Daoy (cell line): ENCODE results near the gene ARAP1. TPM values are rescaled to one million over a fixed set of nuclear protein-coding genes. Genes with fewer than 3 reads are reported as not detected.

Experiments
- DNase-seq: peaks from one replicate; pipeline ENCODE4 v3.0.0-alpha.2; 2015; ENCODE audit warnings: low read depth
- total RNA-seq: library from RNA; depleted of rRNA; stranded (reverse); fragments of >200 nt; shearing (Covaris generic); gene quantifications from 2 replicates; pipeline ENCODE4 v1.2.3, GENCODE V29; 2014

Gene ARAP1
- total RNA-seq, 1 experiment from 2014 or later, result 55.7 TPM

DNA sequence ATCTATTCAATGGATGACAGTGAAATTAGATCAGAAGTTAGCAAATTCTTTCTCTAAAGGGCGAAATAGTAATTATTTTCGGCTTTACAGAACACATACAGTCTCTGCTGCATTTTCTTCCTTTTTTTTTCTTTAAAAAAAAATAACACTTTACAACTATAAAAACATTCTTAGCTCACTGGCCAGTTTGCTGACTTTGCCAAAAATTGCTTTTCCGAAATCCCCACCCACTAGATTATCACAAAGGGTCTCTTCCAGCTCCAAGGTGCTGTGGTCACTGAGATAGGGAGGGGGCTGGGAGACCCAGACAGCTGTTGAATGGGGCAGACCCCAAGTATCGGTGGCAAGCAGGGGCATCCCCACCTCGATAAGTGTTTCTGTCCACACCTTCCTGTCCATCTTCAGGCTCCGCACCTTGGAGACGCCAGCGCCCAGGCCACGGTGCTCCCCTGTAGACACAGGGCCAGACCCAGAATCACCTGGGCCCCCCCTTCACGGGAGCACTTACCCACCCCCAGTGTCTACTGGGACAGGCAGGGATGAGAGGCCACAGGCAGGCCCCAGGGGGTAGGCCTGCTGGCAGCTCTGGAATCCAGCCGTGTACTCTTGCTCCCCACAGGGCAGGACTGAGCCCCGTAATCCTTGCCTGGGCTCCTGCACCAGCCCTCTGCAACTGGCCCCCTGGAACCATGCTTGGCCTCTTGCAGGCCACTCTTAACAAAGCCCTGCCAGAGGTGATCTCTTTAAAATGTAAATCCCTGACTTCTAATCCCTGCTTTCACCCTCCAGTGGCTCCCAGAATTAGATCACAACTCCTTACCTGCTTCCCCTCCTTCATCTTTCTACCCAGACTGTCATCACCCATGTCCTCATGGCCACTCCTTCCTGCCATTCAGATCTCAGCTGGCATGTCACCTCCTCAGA lies 46.5 kb downstream of the ARAP1 start:
- DNase-seq, result no peak

DNA sequence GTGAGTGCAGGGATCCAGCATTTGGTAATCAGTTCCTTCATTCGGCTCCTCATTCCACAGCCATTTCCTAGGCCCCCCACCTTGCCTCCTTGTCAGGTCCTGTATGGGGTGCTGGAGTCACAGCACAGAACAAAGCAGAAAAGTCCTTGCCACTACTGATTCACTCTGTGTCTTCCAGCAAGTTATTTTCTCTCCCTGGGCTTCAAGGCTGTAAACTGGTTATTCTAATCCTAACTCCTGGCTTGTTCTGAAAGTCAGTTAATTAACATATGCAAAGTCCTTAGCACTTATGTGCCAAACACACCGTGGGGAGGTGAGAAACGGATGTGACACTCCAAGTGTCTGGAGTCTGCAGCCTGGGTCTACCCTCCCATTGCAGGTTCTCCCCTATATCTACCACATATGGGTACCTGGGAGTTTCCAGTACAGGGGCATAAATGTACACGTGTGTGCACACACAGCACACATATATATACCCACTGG lies 47.4 kb downstream of the ARAP1 start:
- no peak for DNase-seq

DNA sequence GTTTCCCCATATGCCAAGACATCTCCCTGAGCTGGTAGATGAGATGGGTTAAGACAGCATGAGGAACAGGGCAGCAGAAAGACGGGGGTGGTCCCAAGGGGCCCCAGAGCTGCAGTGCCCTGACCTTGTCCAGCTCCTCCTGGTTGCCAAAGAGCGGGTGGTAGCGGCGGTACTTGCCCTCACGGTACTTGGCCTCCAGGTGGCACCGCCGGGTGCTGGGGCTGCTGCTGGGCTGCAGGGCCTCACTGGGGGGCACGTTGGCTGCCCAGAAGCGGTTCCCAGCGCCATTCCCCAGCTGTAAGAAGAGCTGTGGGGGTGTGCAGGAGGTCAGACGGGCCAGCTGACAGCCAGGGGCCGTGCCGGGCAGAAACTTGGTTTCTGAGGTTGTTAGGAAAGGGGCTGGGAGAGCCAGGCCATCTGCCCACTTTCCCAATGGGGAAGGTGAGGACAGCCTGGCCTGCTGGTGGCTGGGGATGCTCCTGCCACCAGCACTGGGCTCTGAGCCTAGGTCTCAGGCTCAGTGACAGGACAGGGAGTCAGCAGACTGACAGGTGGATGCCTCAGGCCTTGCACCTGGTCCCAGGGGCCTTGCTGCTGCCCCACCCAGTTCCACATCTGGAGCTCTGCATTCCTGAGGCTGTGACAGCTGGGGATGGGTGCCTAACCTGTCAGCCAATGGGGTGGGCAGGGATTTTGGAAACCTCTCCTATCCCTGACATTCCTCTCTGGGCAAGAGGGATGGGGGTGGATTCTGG lies 48.0 kb downstream of the ARAP1 start:
- DNase-seq, result no peak

DNA sequence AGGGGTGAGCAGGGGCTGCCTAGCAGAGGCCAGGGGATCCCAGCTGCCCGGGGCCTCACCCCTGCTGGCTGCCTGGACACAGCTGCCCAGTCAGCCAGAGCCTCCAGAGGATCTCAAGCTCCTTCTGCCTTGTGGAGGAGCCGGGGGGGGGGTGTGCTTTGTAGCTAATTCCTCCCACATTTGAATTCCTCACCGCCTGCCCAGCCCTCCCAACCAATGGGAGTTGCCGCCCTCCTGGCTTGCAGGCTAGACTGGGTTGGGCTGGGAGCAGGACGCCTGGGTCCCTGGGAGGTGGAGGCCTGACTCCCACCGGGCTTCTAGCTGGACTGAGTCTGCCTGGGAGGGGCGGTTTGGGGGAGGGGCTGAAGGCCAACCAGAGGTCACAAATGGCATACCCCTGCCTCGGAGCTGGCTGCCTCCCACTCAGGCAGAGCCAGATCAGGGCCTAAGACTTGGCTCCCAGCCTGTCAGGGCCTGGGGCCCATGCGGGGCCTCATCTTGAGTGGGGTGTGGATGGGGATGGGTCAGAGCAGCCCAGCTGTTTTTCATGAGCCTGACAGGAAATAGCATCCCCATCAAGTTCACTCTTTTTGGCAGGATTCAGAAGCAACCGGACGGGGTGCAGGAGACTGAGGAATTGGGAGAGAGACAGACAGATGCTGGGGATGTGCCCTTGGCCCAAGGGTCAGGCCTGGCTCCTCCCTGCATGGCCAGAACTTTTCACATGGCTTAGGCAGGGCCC lies 48.8 kb downstream of the ARAP1 start:
- DNase-seq, result no peak

DNA sequence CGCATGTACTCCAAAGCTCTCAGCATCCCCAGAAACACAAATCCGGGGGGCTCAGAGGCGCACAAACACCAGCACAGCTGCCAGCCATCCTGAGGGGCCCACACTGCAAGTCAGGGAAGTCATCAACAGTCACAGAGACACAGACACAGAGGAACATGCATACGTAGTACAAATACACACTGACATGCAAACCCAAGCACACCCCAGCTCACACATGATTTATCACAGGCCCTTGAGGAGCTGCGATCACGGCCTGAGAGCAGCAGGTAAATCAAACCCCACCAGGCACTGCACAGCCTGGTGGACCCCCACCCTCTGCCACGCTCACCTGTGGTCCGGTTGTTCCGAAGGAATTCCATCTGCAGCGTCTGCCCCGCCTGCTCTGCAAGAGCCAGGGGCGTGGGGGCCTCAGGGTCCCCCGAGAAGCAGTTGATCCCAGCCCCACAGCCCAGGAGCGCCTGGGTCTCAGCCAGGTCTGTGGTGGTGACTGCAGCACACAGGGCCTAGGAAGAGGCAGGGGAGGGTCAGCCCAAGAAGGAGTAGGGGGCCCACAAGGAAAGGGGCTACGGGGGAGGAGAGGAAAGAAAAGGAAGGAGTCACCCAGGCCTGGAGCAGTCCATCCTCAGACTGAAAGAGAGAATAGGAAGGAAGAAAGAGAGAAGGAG lies 49.5 kb downstream of the ARAP1 start:
- DNase-seq, result no peak

DNA sequence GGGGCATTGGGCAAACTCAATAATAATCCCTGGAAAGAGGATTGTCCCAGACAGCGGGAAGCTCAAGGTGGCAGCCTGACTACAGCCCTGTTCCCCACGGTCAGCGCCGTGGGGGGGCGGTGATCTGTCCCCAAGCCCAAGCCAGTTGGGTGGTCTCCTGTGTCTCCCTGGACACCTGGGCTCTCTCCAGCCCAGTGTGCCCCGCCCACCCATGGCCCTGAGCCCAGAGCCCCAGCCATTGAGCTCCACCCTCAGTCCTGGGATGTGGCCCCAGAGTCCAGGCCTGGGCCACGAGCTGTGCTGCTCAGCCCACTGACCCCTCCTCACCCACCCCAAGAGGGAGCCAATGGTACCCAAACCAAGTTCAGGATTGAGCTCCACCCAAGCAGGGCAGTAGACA lies 50.1 kb downstream of the ARAP1 start:
- no peak for DNase-seq

DNA sequence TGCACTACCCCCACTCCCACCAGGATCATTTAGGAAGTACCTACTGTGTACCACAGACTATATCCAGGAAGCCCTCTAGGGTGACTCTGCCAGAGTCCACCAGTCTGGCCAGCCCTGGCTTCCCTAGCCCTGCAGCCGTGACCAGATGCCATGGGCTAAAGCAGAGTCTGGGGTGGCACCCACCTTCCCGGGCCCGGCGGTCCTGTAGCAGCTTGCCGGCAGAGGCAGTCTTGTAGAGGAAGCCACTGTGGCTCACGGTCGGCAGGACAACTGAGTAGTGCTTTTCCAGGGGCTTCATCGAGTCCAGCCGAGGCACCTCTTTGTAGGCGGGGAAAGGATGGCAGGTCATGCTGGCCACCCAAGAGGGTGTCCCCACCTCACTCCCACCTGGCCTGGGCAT lies 50.7 kb downstream of the ARAP1 start:
- no peak for DNase-seq

DNA sequence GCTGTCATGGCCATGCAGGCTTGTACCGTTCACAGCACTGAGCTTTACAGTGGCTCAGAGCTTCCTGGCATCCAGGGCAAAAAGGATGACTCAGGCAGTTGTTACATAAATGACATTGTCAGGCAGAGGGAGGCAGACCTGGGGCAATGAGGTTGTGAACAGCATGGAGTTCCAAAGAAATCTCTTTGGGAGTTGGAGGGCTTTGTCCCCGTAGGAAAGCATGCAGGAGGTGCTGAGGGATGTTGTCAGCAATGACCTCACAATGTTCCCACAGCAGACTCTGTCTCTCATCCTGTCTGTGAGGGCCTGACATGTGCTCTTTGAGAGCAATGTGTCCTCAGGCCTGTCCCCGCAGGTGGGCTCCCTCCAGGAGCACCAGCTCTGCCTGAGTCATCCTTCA lies 52.1 kb downstream of the ARAP1 start:
- no peak for DNase-seq

DNA sequence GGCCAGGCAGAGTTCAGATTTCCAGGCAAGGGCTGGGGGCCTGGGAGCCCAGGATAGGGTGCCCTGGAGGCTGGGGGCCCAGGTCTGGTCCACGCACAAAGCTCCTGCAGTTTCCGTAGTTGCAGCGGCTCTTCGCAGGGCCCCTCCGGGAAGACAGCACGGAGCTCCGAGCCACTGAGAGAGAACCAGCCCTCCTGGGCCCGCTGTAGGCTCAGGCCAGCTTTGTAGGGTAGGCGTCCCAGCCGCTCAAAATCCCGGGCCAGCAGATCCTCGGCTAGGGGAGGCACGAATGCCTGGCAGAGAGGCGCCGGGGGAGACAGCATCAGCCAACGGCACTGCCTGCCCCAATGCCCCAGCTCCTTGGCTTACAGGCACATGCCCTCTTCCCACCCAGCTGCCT lies 54.4 kb downstream of the ARAP1 start:
- no peak for DNase-seq

DNA sequence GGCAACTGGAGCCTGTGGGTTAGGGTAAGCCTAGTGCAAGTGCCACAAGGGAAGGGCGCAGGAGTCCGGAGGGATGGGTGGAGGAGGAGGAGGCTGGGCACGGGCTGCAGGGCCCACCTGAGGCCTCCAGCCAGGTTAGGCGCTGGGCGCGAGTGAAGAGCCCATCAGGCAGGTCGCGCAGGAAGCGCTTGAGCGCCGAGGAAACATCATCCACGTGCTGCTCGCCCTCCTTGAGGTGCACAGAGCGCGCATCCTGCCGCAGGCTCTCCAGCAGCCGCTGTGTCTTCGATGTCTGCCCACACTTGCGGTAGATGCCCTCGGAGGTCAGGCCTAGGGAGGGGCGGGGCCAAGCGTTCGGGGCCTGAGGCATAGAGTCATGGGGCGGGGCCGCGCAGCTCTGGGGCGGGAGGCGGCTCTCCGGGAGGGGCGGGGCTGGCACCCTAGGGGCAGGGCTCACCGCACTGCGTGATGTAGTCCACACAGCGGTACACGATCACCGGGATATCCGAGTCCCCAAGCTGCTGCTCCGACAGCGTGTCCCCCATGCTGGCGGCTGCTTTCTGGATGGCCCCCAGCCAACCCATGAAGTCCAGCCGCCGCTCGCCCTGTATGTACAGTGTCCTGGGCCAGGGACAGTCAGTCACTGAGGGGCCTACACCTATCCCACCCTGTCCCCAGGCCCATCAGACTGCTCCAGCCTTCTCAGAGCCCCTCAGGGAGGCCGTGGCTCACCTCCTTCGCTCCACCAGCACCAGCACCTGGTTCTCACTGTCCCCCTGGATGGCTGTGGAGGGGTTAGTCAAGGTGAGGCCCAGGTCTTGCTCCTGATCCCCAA lies 55.1 kb downstream of the ARAP1 start:
- DNase-seq, result no peak

DNA sequence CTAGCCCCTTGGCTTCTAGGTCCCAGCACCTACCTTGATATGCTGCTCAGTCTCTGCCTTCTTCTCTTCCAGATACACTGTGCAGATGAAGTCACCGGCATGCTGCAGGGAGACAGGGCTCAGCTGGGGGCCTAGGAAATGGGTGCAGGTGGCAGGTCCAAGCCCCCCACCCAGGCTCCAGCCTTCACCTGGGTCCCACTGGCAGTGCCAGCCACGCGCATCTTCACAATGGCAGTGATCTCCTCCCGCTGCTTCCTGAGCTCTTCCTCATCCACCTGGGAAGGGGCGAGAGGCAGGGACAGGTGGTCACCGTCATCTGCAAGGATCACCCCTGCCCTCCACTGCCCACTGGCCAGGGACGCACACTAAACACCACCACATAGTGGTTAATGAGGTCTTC lies 56.9 kb downstream of the ARAP1 start:
- no peak for DNase-seq

DNA sequence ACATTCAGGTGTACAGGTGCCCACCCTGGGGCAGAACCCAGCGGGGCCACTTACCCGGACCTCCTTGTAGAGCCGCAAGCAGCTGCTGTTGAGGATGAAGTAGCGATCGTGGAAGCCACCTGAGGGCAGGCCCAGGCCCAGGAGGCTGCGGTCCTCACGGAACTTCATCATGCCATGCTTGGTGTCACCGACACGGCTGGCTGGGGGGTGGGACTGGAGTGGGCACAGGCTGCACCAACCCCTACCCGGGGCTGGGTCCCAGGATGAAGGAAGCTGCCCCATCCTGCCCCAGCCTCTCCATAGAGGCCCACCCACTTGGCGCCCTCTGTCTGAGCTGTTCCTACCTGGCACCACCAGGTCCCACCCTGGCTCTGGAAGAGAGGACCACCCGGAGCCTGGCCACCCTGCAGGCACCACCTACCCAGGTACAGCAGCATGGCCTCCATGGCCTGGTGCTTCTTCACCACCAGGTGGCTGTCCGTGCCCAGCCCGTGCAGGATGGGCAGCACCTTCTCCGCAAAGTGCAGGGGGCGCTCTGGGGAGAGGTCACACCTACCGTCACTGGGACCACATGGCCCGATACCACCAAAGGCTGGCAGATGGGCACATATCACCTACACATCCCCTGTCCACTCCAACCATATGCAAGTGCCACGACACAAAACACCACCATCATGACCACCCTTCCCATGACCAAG lies 58.8 kb downstream of the ARAP1 start:
- DNase-seq, result no peak

DNA sequence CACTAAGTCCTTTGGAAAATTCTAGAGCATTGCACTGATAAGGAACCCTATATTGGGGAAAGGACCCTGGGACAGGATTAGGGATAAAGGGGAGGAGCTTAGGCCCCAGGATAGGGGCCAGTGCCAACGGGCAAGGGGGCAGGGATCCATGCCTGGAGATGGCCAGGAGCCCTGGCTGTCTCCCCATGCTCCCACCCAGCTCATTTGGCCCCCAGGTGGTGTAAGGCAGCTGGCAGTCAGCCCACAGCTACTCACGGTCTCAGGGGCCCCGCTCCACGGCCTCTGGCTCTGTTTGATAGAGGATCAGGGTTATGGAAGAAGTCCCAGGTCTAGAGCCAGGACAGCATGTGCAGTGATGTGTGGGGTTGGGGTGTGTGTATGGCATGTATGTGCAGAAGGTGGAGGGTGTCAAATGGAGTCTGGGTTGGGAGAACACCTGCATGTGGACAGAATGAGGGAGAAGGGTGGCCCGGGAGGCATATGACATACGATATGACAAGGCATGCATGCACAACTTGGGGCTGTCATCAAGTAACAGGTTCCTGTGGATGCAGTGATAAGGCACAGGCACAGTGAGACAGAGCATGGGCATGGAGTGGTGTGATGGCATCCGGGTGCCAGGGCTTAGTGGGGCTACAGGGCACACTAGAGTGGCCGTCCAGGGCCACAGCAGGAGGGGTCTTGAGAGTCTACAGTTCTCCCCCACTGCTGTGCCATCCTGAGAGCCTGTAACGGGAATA lies 59.5 kb downstream of the ARAP1 start:
- DNase-seq, result no peak

DNA sequence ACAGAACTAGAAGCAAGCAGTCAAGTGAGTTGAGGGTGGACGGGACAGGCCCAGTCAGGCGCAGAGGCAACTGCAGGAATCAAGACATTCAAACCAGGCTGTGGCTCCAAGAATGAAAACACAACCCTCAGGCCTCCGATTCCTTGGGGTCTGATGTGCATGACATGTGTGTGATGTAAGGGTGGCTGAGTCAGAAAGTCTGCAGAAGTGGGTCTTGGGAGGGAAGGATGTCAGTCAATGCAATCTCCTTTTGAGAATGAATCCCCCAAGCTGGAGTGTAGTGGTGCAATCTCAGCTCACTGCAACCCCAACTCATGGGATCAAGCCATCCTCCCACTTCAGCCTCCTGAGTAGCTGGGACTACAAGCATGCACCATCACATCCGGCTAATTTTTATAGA lies 62.0 kb downstream of the ARAP1 start:
- no peak for DNase-seq

DNA sequence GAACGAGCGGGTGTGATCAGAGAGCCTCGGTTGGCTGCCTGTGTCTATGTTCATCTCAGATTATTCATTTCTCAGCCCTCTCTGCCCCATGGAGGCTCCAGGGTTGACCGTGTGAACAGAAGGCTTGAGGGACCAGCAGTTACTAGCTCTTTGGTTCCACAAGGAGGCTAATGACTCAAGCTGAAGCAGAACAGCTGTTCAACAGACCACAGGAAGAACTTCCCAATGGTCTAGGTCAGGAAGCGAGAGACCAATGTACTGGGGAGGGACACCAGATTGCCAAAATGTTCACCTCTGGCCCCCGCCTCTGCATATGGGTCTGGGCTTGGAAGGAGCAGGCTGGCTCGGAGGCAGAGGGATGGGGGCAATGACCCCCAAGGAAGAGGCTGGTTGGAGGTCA lies 63.3 kb downstream of the ARAP1 start:
- no peak for DNase-seq

DNA sequence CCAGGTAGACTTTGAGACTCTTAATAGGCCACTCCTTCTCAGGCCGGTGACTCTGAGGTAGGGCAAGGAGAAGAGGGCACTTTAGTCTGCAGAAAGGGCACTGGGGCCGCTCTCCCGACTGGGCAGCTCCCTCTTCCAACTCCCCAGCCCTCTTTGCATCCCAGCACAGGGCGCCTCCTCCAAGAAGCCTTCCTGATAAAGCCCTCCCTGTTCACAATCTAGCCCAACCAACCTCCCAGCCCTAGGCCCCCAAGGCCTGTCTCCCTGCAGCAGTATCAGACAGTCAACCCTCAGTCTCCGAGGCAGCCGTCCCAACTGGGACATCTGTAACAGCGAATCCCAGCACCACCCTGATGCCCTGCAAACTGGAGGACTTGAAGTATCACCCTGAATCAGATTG lies 63.7 kb downstream of the ARAP1 start:
- DNase-seq, result no peak

DNA sequence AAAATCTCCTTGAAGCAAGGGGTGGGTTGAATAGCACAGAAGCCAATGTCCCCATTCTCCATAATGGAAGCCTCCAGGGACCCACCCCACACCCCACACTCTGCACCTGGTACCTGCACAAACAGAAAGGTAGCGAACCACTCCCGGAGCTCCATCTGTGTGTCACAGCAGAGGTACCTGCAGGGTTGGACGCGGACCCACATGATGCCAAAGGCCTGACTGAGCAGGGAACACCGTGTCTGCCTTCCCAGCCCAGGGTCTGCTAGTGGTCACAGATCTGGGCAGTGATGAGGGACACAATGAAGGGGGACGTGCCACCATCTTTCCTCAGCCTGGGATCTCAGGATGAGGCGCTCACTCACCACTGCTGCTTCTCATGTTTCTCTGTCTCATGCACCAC lies 64.9 kb downstream of the ARAP1 start:
- DNase-seq, result no peak

DNA sequence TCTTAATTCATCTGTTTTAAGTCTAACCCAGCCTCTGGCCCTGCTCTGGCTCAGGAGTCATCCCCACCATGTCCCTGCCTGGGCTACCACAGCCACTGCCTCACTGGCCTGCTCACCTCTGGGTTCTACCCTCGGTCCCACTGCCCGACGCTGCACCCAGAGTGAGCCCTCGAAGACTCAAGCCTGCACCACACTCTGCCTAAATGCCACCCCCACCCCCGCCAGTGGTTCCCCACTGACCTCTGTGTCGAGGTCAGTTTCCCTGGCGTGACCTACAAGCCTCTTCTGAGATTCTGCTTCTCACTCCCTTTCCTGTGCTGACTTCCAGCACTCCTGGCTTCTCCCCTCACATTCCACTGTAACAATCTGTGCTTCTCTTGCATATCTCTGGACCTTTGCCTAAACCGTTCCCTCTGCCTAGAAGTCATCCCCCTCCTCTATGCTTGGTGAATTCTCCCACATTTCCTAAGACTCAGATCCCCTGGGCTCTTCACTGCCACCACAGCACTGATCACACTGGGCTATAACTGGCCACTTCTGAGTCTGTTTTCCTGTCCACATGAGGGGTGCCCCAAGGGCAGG lies 65.5 kb downstream of the ARAP1 start:
- DNase-seq, result no peak
